ENCODE results near the gene CCHCR1.
"Not testable (repeated sequence)": the region's sequence is repeated elsewhere in the genome, so short reads cannot be mapped to it uniquely, and the experiment has no call there.

Gene CCHCR1, protein sequence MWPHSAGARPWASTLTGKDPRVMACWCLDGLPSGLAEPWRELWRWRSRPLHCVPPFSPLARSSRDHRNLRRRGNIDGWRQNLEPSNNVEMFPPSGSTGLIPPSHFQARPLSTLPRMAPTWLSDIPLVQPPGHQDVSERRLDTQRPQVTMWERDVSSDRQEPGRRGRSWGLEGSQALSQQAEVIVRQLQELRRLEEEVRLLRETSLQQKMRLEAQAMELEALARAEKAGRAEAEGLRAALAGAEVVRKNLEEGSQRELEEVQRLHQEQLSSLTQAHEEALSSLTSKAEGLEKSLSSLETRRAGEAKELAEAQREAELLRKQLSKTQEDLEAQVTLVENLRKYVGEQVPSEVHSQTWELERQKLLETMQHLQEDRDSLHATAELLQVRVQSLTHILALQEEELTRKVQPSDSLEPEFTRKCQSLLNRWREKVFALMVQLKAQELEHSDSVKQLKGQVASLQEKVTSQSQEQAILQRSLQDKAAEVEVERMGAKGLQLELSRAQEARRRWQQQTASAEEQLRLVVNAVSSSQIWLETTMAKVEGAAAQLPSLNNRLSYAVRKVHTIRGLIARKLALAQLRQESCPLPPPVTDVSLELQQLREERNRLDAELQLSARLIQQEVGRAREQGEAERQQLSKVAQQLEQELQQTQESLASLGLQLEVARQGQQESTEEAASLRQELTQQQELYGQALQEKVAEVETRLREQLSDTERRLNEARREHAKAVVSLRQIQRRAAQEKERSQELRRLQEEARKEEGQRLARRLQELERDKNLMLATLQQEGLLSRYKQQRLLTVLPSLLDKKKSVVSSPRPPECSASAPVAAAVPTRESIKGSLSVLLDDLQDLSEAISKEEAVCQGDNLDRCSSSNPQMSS

GRCh38 chr6:31157513-31158139 lies at the start of gene CCHCR1:
TSS of gene CCHCR1 (minus strand) at chr6:31157802. CDS start at chr6:31157600, 202 bp downstream.
- no peak for DNase-seq (ENCODE audit: low spot score)

- DNase-seq (ENCODE audit: low spot score), result no peak
Observed at GRCh38 chr6:31205638-31206037, 48.0 kb upstream of the CCHCR1 start.

DNA sequence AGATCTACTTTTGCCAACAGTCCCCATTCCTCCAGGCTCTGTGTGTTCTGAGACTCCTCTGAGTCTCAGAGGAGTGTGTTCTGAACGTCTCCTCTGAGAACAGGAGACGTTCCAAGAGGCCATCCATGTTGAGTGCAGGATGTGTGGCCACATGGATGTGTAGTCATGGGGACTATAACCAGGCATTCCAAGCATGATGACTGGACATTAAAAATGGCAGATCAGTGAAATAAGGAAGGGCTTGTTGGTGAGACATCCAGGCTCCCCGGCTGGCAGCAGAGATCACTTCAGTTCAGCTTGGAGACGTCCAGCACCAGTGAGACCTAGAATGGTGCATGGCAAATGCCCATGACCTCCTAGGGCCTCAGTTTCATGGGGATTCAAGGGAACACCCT lies 47.1 kb upstream of the CCHCR1 start:
- DNase-seq (ENCODE audit: low spot score), result no peak

- DNase-seq (ENCODE audit: low spot score), result no peak
Observed at GRCh38 chr6:31203345-31203979, 45.9 kb upstream of the CCHCR1 start.

- DNase-seq (ENCODE audit: low spot score), result no peak
Observed at GRCh38 chr6:31202259-31203166, 44.9 kb upstream of the CCHCR1 start.

DNA sequence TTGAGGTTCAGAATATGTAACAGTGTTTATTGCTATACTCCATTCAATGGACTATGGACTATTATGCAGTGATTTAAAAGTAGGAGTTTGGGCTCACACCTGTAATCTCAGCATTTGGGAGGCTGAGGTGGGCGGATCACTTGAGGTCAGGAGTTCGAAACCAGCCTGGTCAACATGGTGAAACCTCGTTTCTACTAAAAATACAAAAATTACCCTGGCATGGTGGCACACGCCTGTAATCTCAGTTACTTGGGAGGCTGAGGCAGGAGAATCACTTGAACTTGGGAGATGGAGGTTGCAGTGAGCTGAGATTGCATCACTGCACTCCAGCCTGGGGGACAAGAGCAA lies 41.5 kb upstream of the CCHCR1 start:
- DNase-seq (ENCODE audit: low spot score), result not testable (repeated sequence)

GRCh38 chr6:31197559-31198305 lies 40.1 kb upstream of the CCHCR1 start:
- peak; percentile 81 for DNase-seq (ENCODE audit: low spot score)

- not testable (repeated sequence) for DNase-seq (ENCODE audit: low spot score)
Observed at GRCh38 chr6:31196251-31197022, 38.8 kb upstream of the CCHCR1 start.

DNA sequence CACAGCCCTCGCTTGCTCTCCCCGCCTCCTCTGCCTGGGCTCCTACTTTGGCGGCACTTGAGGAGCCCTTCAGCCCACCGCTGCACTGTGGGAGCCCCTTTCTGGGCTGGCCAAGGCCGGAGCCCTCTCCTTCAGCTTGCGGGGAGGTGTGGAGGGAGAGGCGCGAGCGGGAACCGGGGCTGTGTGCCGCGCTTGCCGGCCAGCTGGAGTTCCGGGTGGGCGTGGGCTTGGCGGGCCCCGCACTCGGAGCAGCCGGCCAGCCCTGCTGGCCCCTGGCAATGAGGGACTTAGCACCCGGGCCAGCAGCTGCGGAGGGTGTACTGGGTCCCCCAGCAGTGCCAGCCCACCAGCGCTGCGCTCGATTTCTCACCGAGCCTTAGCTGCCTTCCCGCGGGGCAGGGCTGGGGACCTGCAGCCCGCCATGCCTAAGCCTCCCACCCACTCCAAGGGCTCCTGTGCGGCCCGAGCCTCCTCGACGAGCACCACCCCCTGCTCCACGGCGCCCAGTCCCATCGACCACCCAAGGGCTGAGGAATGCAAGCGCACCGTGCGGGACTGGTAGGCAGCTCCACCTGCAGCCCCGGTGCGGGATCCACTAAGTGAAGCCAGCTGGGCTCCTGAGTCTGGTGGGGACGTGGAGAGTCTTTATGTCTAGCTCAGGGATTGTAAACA lies 37.8 kb upstream of the CCHCR1 start:
- DNase-seq (ENCODE audit: low spot score), result not testable (repeated sequence)

DNA sequence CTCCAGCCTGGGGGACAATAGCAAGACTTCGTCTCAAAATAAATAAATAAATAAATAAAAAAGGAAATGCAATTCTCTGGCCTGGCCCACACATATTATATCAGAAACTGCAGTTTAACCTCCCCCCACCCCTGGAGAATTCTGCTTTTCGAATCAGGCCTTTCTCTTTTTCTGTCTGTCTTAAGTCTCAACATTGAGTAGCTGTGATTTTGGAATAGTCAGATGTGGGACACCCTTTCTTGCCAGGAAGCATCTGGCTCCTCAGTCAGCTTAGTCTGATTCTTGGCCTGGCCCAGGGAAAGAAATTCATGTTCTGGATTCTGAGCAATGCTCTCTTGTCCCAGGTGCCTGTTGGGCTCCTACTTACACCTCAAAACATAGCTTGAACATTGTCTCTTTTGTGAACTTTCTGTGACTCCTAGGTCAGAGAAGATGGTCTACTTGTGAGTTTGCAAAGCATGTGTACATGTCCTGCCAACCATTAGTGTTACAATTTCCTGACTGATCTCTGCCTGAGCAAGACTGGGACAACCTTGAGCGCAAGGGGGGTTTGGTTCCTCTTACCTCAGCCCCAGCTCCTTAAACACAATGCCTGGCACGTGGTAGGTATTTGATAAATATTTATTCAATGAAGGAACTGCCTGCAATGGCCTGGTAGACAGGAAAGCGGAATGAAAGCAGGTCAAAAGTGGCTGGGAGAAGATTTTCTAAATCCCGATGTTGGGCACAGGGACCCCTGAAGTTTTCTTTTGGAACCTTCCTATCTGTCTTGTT lies 36.6 kb upstream of the CCHCR1 start:
- no peak for DNase-seq (ENCODE audit: low spot score)

- no peak for DNase-seq (ENCODE audit: low spot score)
Observed at GRCh38 chr6:31193206-31193605, 35.6 kb upstream of the CCHCR1 start.

DNA sequence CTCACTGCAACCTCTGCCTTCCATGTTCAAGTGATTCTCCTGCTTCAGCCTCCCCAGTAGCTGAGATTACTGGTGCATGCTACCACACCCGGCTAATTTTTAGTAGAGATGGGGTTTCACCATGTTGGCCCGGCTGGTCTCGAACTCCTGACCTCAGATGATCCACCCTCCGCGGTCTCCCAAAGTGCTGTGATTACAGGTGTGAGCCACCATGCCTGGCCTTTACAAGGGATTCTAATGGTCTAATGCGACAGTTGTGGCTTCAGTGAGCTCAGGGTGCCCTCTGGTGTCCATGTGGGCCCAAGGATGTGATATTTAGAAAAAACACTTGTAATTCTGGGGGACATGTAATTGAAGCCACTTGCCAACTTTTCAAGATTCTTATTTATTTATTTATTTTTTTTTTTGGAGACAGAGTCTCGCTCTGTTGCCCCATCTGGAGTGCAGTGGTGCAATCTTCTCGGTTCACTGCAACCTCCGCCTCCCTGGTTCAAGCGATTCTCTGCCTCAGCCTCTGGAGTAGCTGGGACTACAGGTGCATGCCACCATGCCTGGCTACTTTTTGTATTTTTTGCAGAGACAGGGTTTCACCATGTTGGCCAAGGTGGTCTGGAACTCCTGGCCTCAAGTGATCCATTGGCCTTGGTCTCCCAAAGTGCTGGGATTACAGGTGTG lies 35.0 kb upstream of the CCHCR1 start:
- DNase-seq (ENCODE audit: low spot score), result not testable (repeated sequence)

GRCh38 chr6:31190488-31190887 lies 32.9 kb upstream of the CCHCR1 start:
- DNase-seq (ENCODE audit: low spot score), result no peak

DNA sequence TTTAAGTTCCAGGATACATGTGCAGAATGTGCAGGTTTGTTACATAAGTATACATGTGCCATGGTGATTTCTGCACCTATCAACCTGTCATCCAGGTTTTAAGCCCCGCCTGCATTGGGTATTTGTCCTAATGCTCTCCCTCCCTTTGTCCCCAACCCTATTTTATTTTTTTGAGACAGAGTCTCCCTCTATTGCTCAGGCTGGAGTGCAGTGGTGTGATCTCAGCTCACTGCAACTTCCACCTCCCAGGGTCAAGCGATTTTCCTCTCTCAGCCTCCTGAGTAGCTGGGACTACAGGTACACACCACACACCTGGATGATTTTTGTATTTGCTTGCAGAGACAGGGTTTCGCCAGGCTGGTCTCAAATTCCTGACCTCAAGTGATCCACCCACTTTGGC lies 31.6 kb upstream of the CCHCR1 start:
- DNase-seq (ENCODE audit: low spot score), result not testable (repeated sequence)

- no peak for DNase-seq (ENCODE audit: low spot score)
Observed at GRCh38 chr6:31187780-31188194, 30.2 kb upstream of the CCHCR1 start.

DNA sequence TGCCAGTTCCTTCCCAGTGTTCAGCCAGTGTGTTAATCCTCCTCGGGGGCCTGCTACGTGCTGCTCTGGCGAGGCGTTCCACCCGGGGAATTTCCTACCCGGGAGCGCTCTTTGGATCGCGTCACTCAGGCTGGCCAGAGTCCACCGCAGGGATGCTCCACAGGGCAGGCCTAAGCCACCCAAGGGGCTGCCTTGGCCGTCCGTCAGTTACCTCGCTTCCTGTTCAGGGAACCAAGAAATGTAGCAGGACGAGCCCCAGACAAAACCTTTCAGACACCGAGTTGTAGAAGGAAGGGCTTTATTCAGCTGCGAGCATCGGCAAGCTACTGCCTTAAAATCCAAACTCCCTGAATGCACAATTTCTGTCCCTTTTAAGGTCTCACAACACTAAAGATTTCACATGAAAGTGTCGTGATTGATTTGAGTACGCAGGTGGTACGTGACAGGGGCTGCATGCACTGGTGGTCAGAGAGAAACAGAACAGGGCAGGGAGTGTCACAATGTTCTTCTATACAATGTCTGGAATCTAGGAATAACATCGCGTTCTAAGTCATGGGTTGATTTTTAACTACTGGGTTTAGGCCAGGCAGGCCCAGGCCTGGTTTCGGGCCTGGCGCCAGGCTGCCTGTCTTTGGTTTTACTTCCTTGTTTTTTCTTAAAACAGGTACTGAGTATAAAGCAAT lies 28.6 kb upstream of the CCHCR1 start:
- DNase-seq (ENCODE audit: low spot score), result no peak

GRCh38 chr6:31185695-31186051 lies 28.1 kb upstream of the CCHCR1 start:
- not testable (repeated sequence) for DNase-seq (ENCODE audit: low spot score)

Data from putamen (tissue), 1 donor.